ENCODE data around the gene STK4.

The STK4 gene

GRCh38 chr20:45091366-45091765 is 125.1 kb downstream of the STK4 start:
- DNase-seq, result no peak

GRCh38 chr20:45092898-45093297 is 126.6 kb downstream of the STK4 start:
- DNase-seq, result no peak

- DNase-seq, result no peak
These were observed 127.9 kb downstream of the STK4 start for GRCh38 chr20:45094201-45094600.

- DNase-seq, result no peak
These were observed 128.7 kb downstream of the STK4 start for GRCh38 chr20:45094864-45095574.

- DNase-seq, result peak; percentile 9
These were observed 129.5 kb downstream of the STK4 start for GRCh38 chr20:45095805-45096238.

GRCh38 chr20:45096781-45097180 is 130.5 kb downstream of the STK4 start:
- DNase-seq, result no peak

GRCh38 chr20:45097485-45098102 is 131.3 kb downstream of the STK4 start:
- no peak for DNase-seq

- DNase-seq, result no peak
These were observed 131.9 kb downstream of the STK4 start for GRCh38 chr20:45098103-45098773.

GRCh38 chr20:45100563-45101245 is 134.4 kb downstream of the STK4 start, which contains the start of gene KCNS1:
Gene KCNS1, minus strand, starts transcription at chr20:45101127. Its CDS starts 1,891 bp downstream, at chr20:45099236.
- no peak for DNase-seq

GRCh38 chr20:45101333-45101850 is 135.1 kb downstream of the STK4 start:
- DNase-seq, result no peak

- no peak for DNase-seq
These were observed 136.8 kb downstream of the STK4 start for GRCh38 chr20:45103072-45103471.

- DNase-seq, result no peak
These were observed 138.5 kb downstream of the STK4 start for GRCh38 chr20:45104786-45105185.

GRCh38 chr20:45105317-45105716 is 139.0 kb downstream of the STK4 start:
- DNase-seq, result no peak

GRCh38 chr20:45109634-45110033 is 143.3 kb downstream of the STK4 start:
- DNase-seq, result no peak

GRCh38 chr20:45110301-45110700 is 144.0 kb downstream of the STK4 start:
- no peak for DNase-seq

- no peak for DNase-seq
These were observed 145.0 kb downstream of the STK4 start for GRCh38 chr20:45111285-45111684.

GRCh38 chr20:45111799-45112471 is 145.6 kb downstream of the STK4 start:
- no peak for DNase-seq

- DNase-seq, result no peak
These were observed 146.4 kb downstream of the STK4 start for GRCh38 chr20:45112754-45113153.

- DNase-seq, result no peak
These were observed 147.6 kb downstream of the STK4 start for GRCh38 chr20:45113865-45114264.

- DNase-seq, result no peak
These were observed 148.4 kb downstream of the STK4 start, which contains the start of gene WFDC5 for GRCh38 chr20:45114465-45115385. Gene WFDC5, minus strand, starts transcription at chr20:45115174. Its CDS starts 91 bp downstream, at chr20:45115083.

- no peak for DNase-seq
These were observed 149.1 kb downstream of the STK4 start for GRCh38 chr20:45115386-45115774.
